SU-DHL-6 (cell line): ENCODE measurements around the gene ATP2A2.

Experiments
- EZH2phosphoT487 ChIP-seq: fragments of 200-600 bp; sonication (generic), shearing (Covaris generic); conservative IDR thresholded peaks from 2 replicates; pipeline ENCODE4 v1.6.1; 2018; ENCODE audit warnings: mild to moderate bottlenecking, antibody characterized with exemption, low read length, moderate library complexity, mixed read lengths
- TF ChIP-seq, protein P1 (sequence below): fragments of 200-600 bp; sonication (generic); IDR thresholded peaks from one replicate; pipeline ENCODE4 v1.5.1; 2017; ENCODE audit warnings: antibody characterized with exemption, mild to moderate bottlenecking, low read length, moderate library complexity; ENCODE audit not compliant: insufficient read depth, poor library complexity, severe bottlenecking

GRCh38 chr12:110372056-110372425, 91.0 kb downstream of the ATP2A2 start:
- TF ChIP-seq, protein P1, sequence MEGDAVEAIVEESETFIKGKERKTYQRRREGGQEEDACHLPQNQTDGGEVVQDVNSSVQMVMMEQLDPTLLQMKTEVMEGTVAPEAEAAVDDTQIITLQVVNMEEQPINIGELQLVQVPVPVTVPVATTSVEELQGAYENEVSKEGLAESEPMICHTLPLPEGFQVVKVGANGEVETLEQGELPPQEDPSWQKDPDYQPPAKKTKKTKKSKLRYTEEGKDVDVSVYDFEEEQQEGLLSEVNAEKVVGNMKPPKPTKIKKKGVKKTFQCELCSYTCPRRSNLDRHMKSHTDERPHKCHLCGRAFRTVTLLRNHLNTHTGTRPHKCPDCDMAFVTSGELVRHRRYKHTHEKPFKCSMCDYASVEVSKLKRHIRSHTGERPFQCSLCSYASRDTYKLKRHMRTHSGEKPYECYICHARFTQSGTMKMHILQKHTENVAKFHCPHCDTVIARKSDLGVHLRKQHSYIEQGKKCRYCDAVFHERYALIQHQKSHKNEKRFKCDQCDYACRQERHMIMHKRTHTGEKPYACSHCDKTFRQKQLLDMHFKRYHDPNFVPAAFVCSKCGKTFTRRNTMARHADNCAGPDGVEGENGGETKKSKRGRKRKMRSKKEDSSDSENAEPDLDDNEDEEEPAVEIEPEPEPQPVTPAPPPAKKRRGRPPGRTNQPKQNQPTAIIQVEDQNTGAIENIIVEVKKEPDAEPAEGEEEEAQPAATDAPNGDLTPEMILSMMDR, result no peak
- no peak for TF ChIP-seq EZH2phosphoT487
